HCT116 (cell line): ENCODE data around the gene CXCR5. TPM values are rescaled to one million over a fixed set of nuclear protein-coding genes. Genes with fewer than 3 reads are reported as not detected.

Source experiments
- ATAC-seq: fragments of 200-7000 bp; cut with Tn5 transposase; 2 replicates; pipeline ENCODE4 v1.9.1; 2020; ENCODE audit warnings: mild to moderate bottlenecking, moderate library complexity
- BruUV-seq: library from RNA; stranded (reverse); fragments of 400-500 nt; replicated peaks from 2 replicates; lab custom pipeline; 2021; lab: Mats Ljungman, UMichigan
- CTCF ChIA-PET: fragments of 300-600 bp; sonication (Branson Sonifier 250); formaldehyde crosslinking; loops from one replicate; lab custom pipeline; 2021; ENCODE audit warnings: antibody characterized with exemption; lab: Charles Lee
- POLR2A ChIA-PET: fragments of 300-600, 350-600 bp; sonication (Branson Sonifier 250); formaldehyde crosslinking; loops from one replicate; lab custom pipeline; 2021; ENCODE audit warnings: antibody characterized with exemption; lab: Charles Lee
- RAD21 ChIA-PET, 2 experiments: fragments of 300-600 bp; sonication (Branson Sonifier 250); formaldehyde crosslinking; loops; one replicate each; lab custom pipeline; 2023; ENCODE audit warnings: low total read pairs in 2 of 2; ENCODE audit not compliant: uncharacterized antibody in 2 of 2, unreplicated experiment in 2 of 2, low non-redundant PET in 1 of 2; lab: Charles Lee
- DNase-seq: peaks from one replicate; pipeline ENCODE4 v3.0.0-alpha.2; 2010; ENCODE audit warnings: low read depth, low spot score
- H2AFZ ChIP-seq: fragments of 200-600 bp; shearing (Covaris generic), sonication (generic); 2 replicates; pipeline ENCODE4 v1.6.1; 2017; ENCODE audit warnings: low read depth, mixed run types, mixed read lengths, antibody characterized with exemption, low read length; ENCODE audit not compliant: poor library complexity, severe bottlenecking
- H3K27ac ChIP-seq: 2 replicates; pipeline ENCODE4 v1.5.1; 2012; ENCODE audit warnings: low read depth, low read length
- H3K27me3 ChIP-seq: fragments of 200-600 bp; sonication (generic); 2 replicates; pipeline ENCODE4 v1.6.1; 2016; ENCODE audit warnings: mixed run types, low read length, mixed read lengths; ENCODE audit not compliant: insufficient read depth
- H3K36me3 ChIP-seq, 2 experiments: fragments of 200-500 bp in 1 of 2; fragments of 200-600 bp in 1 of 2; sonication (Bioruptor generic) in 1 of 2; sonication (generic) in 1 of 2; 2 replicates each; pipeline versions ENCODE4 v1.5.1 to v1.6.1; 2014 to 2016; ENCODE audit warnings: low read length in 2 of 2, inconsistent platforms in 1 of 2, mixed read lengths in 1 of 2, mixed run types in 1 of 2; ENCODE audit not compliant: insufficient read depth in 2 of 2, control insufficient read depth in 1 of 2
- H3K4me1 ChIP-seq, 2 experiments: fragments of 200-600 bp in 1 of 2; sonication (generic) in 1 of 2; 2 replicates each; pipeline versions ENCODE4 v1.5.1 to v1.6.1; 2012 to 2017; ENCODE audit warnings: low read length in 2 of 2, inconsistent platforms in 1 of 2, mild to moderate bottlenecking in 1 of 2, mixed read lengths in 1 of 2, mixed run types in 1 of 2, moderate library complexity in 1 of 2; ENCODE audit not compliant: insufficient read depth in 2 of 2, control insufficient read depth in 1 of 2
- H3K4me2 ChIP-seq: fragments of 200-600 bp; sonication (generic); 2 replicates; pipeline ENCODE4 v1.6.1; 2017; ENCODE audit warnings: mixed run types, low read length, mixed read lengths
- H3K4me3 ChIP-seq, 2 experiments: fragments of 200-600 bp in 1 of 2; sonication (generic) in 1 of 2; replicated peaks in 1 of 2; 2 replicates each; pipeline ENCODE4 v1.5.1; 2011 to 2016; ENCODE audit warnings: low read length in 2 of 2, control low read depth in 1 of 2, low read depth in 1 of 2, mild to moderate bottlenecking in 1 of 2, mixed read lengths in 1 of 2, mixed run types in 1 of 2
- H3K79me2 ChIP-seq: fragments of 200-600 bp; sonication (generic); 2 replicates; pipeline ENCODE4 v1.6.1; 2017; ENCODE audit warnings: mild to moderate bottlenecking, mixed run types, low read length, moderate library complexity, mixed read lengths; ENCODE audit not compliant: insufficient read depth
- H3K9ac ChIP-seq: fragments of 200-600 bp; sonication (generic); 2 replicates; pipeline ENCODE4 v1.6.1; 2016; ENCODE audit warnings: low read length, mixed read lengths
- H3K9me2 ChIP-seq: fragments of 200-600 bp; sonication (generic), shearing (Covaris generic); 2 replicates; pipeline ENCODE4 v1.6.1; 2017; ENCODE audit warnings: mixed run types, mild to moderate bottlenecking, moderate library complexity; ENCODE audit not compliant: insufficient read depth
- H3K9me3 ChIP-seq, 2 experiments: fragments of 200-500 bp in 1 of 2; fragments of 200-600 bp in 1 of 2; sonication (Bioruptor generic) in 1 of 2; sonication (generic) in 1 of 2; 2 replicates each; pipeline ENCODE4 v1.6.1; 2014 to 2017; ENCODE audit warnings: low read length in 2 of 2, mixed read lengths in 2 of 2, inconsistent platforms in 1 of 2, low read depth in 1 of 2, mild to moderate bottlenecking in 1 of 2, mixed run types in 1 of 2, moderate library complexity in 1 of 2; ENCODE audit not compliant: control insufficient read depth in 1 of 2, insufficient read depth in 1 of 2
- H4K20me1 ChIP-seq: fragments of 200-600 bp; sonication (generic), shearing (Covaris generic); 2 replicates; pipeline ENCODE4 v1.6.1; 2017; ENCODE audit warnings: mixed run types, mild to moderate bottlenecking, moderate library complexity; ENCODE audit not compliant: insufficient read depth
- CBX3 ChIP-seq: IDR thresholded peaks from 2 replicates; pipeline ENCODE4 v1.6.1; 2012; ENCODE audit warnings: low read depth
- ELF1 ChIP-seq: IDR thresholded peaks from 2 replicates; pipeline ENCODE4 v1.6.1; 2012; ENCODE audit warnings: low read depth, borderline replicate concordance
- EZH2 ChIP-seq: fragments of 200-600 bp; sonication (generic); IDR thresholded peaks from 2 replicates; pipeline ENCODE4 v1.6.1; 2017; ENCODE audit warnings: antibody characterized with exemption, mixed run types
- EZH2phosphoT487 ChIP-seq: fragments of 200-600 bp; IDR thresholded peaks from 2 replicates; pipeline ENCODE4 v1.6.1; 2018; ENCODE audit warnings: antibody characterized with exemption, borderline replicate concordance
- FOSL1 ChIP-seq: IDR thresholded peaks from 2 replicates; pipeline ENCODE4 v1.6.1; 2012; ENCODE audit warnings: low read depth
- POLR2A ChIP-seq: IDR thresholded peaks from 2 replicates; pipeline ENCODE4 v1.7.0; 2011; ENCODE audit warnings: borderline replicate concordance; ENCODE audit not compliant: insufficient read depth, insufficient read length; ENCODE audit errors: extremely low read depth
- SIN3A ChIP-seq: IDR thresholded peaks from 2 replicates; pipeline ENCODE4 v1.6.1; 2012; ENCODE audit warnings: low read depth
- SP1 ChIP-seq: IDR thresholded peaks from 2 replicates; pipeline ENCODE4 v1.6.1; 2012; ENCODE audit warnings: low read depth
- TCF7L2 ChIP-seq: IDR thresholded peaks from 2 replicates; pipeline ENCODE4 v1.7.0; 2011; ENCODE audit warnings: borderline replicate concordance, inconsistent platforms; ENCODE audit not compliant: insufficient read depth, insufficient read length; ENCODE audit errors: extremely low read depth
- YY1 ChIP-seq: IDR thresholded peaks from 2 replicates; pipeline ENCODE4 v1.6.1; 2011; ENCODE audit warnings: low read length, low read depth, moderate library complexity, mild to moderate bottlenecking; ENCODE audit not compliant: insufficient replicate concordance; ENCODE audit errors: extremely low read depth
- ZNF274 ChIP-seq: fragments of 200-500 bp; sonication (Bioruptor generic); IDR thresholded peaks from 2 replicates; pipeline ENCODE4 v1.6.1; 2014; ENCODE audit warnings: mild to moderate bottlenecking, low read depth, low read length, inconsistent platforms
- intact Hi-C: fragments of 100-400 bp; cut with micrococcal nuclease; formaldehyde crosslinking; loops from 2 replicates; pipeline ENCODE4 v1.10.0; 2022
- total RNA-seq: library from RNA; stranded (reverse); gene quantifications from one replicate; pipeline ENCODE4 v1.2.1, GENCODE V29; 2021; ENCODE audit not compliant: unreplicated experiment
- TF ChIP-seq, protein P1 (sequence below), 3 experiments: fragments of 200-600 bp in 1 of 3; sonication (generic) in 1 of 3; IDR thresholded peaks in 2 of 3; conservative IDR thresholded peaks in 1 of 3; 2 replicates each; pipeline ENCODE4 v1.5.1; 2012 to 2017; ENCODE audit warnings: low read depth in 2 of 3, low read length in 2 of 3, antibody characterized with exemption in 1 of 3, borderline replicate concordance in 1 of 3, control low read depth in 1 of 3, mild to moderate bottlenecking in 1 of 3, mixed read lengths in 1 of 3, mixed run types in 1 of 3, moderate library complexity in 1 of 3; ENCODE audit not compliant: insufficient read depth in 1 of 3
- TF ChIP-seq, protein P2 (sequence below): IDR thresholded peaks from 2 replicates; pipeline ENCODE4 v1.6.1; 2012

The CXCR5 gene
- total RNA-seq, 1 experiment from 2014 or later, result not detected

DNA sequence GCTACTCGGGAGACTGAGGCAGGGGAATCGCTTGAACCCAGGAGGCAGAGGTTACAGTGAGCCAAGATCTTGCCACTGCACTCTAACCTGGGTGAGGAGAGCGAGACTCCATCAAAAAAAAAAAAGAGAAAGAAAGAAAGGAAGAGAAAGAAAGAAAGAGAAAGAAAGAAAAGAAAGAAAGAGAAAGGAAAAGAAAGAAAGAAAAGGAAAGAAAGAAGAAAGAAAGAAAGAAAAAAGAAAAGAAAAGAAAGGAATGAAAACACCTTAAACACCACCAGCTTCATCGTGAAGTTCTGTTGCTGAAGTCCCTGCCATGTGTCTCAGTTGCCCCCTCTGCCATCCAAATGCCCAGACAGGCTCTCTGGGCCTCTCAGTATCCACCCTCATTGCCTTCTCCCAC is 9.9 kb upstream of the CXCR5 start:
- no peak overlapping the region for H3K4me3 ChIP-seq
- intact Hi-C loops, result no loop called here
- H3K36me3 ChIP-seq, result no peaks in the 10 kb centered on the region
- no peaks in the 10 kb centered on the region for H3K4me1 ChIP-seq
- no peaks in the 10 kb centered on the region for H3K27me3 ChIP-seq
- DNase-seq (no peak), ATAC-seq (no peak)
- POLR2A ChIA-PET, result no interaction called here
- no peak overlapping the region for H3K4me2 ChIP-seq
- H4K20me1 ChIP-seq, result no peaks in the 10 kb centered on the region
- BruUV-seq, result no TSS peak
- TF ChIP-seq YY1 (no peak), CBX3 (no peak), EZH2phosphoT487 (no peak), POLR2A (no peak), TCF7L2 (no peak), SP1 (no peak), SIN3A (no peak), ZNF274 (no peak), FOSL1 (no peak), EZH2 (no peak), ELF1 (no peak)
- TF ChIP-seq, protein P1, sequence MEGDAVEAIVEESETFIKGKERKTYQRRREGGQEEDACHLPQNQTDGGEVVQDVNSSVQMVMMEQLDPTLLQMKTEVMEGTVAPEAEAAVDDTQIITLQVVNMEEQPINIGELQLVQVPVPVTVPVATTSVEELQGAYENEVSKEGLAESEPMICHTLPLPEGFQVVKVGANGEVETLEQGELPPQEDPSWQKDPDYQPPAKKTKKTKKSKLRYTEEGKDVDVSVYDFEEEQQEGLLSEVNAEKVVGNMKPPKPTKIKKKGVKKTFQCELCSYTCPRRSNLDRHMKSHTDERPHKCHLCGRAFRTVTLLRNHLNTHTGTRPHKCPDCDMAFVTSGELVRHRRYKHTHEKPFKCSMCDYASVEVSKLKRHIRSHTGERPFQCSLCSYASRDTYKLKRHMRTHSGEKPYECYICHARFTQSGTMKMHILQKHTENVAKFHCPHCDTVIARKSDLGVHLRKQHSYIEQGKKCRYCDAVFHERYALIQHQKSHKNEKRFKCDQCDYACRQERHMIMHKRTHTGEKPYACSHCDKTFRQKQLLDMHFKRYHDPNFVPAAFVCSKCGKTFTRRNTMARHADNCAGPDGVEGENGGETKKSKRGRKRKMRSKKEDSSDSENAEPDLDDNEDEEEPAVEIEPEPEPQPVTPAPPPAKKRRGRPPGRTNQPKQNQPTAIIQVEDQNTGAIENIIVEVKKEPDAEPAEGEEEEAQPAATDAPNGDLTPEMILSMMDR (IDR thresholded peaks at IDR 0.05 in 2 of 3, conservative IDR thresholded peaks at IDR 0.05 in 1 of 3; ENCODE audit: borderline replicate concordance in 1 of 3, insufficient read depth in 1 of 3, low read depth in 2 of 3, low read length in 2 of 3), result no peak
- TF ChIP-seq, protein P2, sequence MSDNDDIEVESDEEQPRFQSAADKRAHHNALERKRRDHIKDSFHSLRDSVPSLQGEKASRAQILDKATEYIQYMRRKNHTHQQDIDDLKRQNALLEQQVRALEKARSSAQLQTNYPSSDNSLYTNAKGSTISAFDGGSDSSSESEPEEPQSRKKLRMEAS, result no peak
- no peaks in the 10 kb centered on the region for H3K9me3 ChIP-seq
- H3K27ac ChIP-seq, result no peak overlapping the region
- H3K79me2 ChIP-seq, result no peaks in the 10 kb centered on the region
- CTCF ChIA-PET, result no interaction called here
- no peak overlapping the region for H2AFZ ChIP-seq
- no peaks in the 10 kb centered on the region for H3K9me2 ChIP-seq
- H3K9ac ChIP-seq, result no peak overlapping the region
- RAD21 ChIA-PET, result interaction anchor here in 1 of 2 experiments (0.7 kb wide), 1 partner anchor 215 kb away, joined by 3 read pairs; no protein-coding TSS in a partner anchor
